WTC11 (cell line): ENCODE results near the gene LZTR1. TPM values are rescaled to one million over a fixed set of nuclear protein-coding genes. Genes with fewer than 3 reads are reported as not detected.
"Not testable (repeated sequence)": the region's sequence is repeated elsewhere in the genome, so short reads cannot be mapped to it uniquely, and the experiment has no call there.

Experiments
- ATAC-seq: fragments of 200-7000 bp; cut with Tn5 transposase; 2 replicates; pipeline ENCODE4 v1.10.0; 2021; ENCODE audit warnings: mild to moderate bottlenecking, moderate library complexity
- CTCF ChIA-PET: fragments of 300-600 bp; sonication (Branson Sonifier 250); formaldehyde crosslinking; loops from one replicate; lab custom pipeline; 2021; ENCODE audit warnings: antibody characterized with exemption; lab: Charles Lee
- POLR2A ChIA-PET: fragments of 350-600 bp; sonication (Branson Sonifier 250); formaldehyde crosslinking; loops from one replicate; lab custom pipeline; 2021; ENCODE audit warnings: antibody characterized with exemption; lab: Charles Lee
- DNase-seq: peaks from one replicate; pipeline ENCODE4 v3.0.0; 2021; ENCODE audit warnings: low spot score
- H3K27ac Mint-ChIP-seq: 2 replicates; pipeline ENCODE4 v1.8.0; 2021; ENCODE audit warnings: mixed read lengths
- H3K27me3 Mint-ChIP-seq: 2 replicates; pipeline ENCODE4 v1.8.0; 2021; ENCODE audit warnings: low read depth, mild to moderate bottlenecking, moderate library complexity, mixed read lengths
- H3K36me3 Mint-ChIP-seq: 2 replicates; pipeline ENCODE4 v1.8.0; 2021; ENCODE audit warnings: mixed read lengths
- H3K4me1 Mint-ChIP-seq: 2 replicates; pipeline ENCODE4 v1.8.0; 2022; ENCODE audit warnings: mixed read lengths
- H3K4me3 Mint-ChIP-seq: 2 replicates; pipeline ENCODE4 v1.8.0; 2021; ENCODE audit warnings: mild to moderate bottlenecking, moderate library complexity, mixed read lengths
- H3K9me3 Mint-ChIP-seq: 2 replicates; pipeline ENCODE4 v1.8.0; 2021; ENCODE audit warnings: mixed read lengths
- ATF1 ChIP-seq: sonication (generic); formaldehyde crosslinking; IDR thresholded peaks from 2 replicates; pipeline ENCODE4 v1.8.1; 2023; ENCODE audit warnings: mild to moderate bottlenecking, moderate library complexity, missing genetic modification reagents
- ELF4 ChIP-seq: sonication (generic); formaldehyde crosslinking; IDR thresholded peaks from 2 replicates; pipeline ENCODE4 v1.8.1; 2022; ENCODE audit warnings: low read depth, mild to moderate bottlenecking, moderate library complexity, missing genetic modification reagents
- FOXJ3 ChIP-seq: sonication (generic); formaldehyde crosslinking; IDR thresholded peaks from 2 replicates; pipeline ENCODE4 v1.9.0; 2021; ENCODE audit warnings: missing genetic modification reagents, mild to moderate bottlenecking, borderline replicate concordance
- FOXP1 ChIP-seq: sonication (generic); formaldehyde crosslinking; IDR thresholded peaks from 2 replicates; pipeline ENCODE4 v1.8.0; 2022; ENCODE audit warnings: missing genetic modification reagents, mild to moderate bottlenecking, moderate library complexity, borderline replicate concordance
- KAT7 ChIP-seq: sonication (generic); formaldehyde crosslinking; IDR thresholded peaks from 2 replicates; pipeline ENCODE4 v1.8.1; 2023; ENCODE audit warnings: missing genetic modification reagents, mild to moderate bottlenecking, borderline replicate concordance
- PRDM15 ChIP-seq: sonication (generic); formaldehyde crosslinking; IDR thresholded peaks from 2 replicates; pipeline ENCODE4 v1.8.0; 2022; ENCODE audit warnings: missing genetic modification reagents
- total RNA-seq: library from RNA; stranded (reverse); gene quantifications from 3 replicates; pipeline ENCODE4 v1.2.3, GENCODE V29; 2021
- TF ChIP-seq, protein P1 (sequence below): fragments of 250-450 bp; sonication (Bioruptor Pico); IDR thresholded peaks from 2 replicates; pipeline ENCODE4 v1.9.0; 2021; ENCODE audit warnings: mild to moderate bottlenecking
- TF ChIP-seq, protein P2 (sequence below): fragments of 200-600 bp; IDR thresholded peaks from 2 replicates; pipeline ENCODE4 v1.8.0; 2022; ENCODE audit warnings: antibody characterized with exemption

Gene LZTR1
- total RNA-seq, 1 experiment from 2014 or later, result 38.3 TPM

DNA sequence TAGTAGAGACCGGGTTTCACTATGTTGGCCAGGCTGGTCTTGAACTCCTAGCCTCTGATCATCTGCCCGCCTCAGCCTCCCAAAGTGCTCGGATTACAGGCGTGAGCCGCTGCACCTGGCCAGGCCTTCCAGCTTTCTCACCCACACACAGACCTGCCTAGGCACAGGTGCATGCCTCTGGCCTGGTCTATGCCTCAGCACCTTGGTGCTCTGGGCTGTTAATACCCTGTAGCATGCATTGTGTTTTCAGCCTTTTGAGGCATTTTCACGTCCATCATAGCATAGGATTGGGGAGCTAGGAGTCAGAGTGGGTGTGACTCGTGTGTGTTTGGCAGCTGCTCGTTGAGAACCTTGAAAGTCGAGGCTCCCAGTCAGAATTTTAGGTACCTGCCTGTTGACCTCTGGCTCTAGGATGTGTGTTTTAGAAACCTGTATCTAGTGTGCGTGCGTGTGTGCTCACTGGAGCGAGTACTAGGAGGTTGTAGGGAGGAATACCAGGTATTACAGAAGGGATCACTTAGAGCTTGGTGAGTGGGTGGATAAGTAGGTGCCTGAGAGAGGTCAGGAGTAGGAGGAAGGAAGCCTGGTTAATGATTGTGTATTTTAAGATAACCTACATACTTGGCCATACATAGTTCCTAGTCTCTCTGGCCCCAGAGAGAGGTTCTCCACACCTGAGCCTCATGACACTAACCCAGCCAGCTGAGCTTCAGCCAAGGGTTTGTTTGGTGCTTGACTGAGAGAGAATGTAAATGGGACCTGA is 44.9 kb upstream of the LZTR1 start (continued):
- TF ChIP-seq FOXP1 (CRISPR knock-in tag), result no peak
- TF ChIP-seq PRDM15 (CRISPR knock-in tag), result no peak
- no peak for TF ChIP-seq FOXJ3 (CRISPR knock-in tag)
- TF ChIP-seq, protein P1, sequence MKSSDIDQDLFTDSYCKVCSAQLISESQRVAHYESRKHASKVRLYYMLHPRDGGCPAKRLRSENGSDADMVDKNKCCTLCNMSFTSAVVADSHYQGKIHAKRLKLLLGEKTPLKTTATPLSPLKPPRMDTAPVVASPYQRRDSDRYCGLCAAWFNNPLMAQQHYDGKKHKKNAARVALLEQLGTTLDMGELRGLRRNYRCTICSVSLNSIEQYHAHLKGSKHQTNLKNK (CRISPR knock-in tag), result no peak

DNA sequence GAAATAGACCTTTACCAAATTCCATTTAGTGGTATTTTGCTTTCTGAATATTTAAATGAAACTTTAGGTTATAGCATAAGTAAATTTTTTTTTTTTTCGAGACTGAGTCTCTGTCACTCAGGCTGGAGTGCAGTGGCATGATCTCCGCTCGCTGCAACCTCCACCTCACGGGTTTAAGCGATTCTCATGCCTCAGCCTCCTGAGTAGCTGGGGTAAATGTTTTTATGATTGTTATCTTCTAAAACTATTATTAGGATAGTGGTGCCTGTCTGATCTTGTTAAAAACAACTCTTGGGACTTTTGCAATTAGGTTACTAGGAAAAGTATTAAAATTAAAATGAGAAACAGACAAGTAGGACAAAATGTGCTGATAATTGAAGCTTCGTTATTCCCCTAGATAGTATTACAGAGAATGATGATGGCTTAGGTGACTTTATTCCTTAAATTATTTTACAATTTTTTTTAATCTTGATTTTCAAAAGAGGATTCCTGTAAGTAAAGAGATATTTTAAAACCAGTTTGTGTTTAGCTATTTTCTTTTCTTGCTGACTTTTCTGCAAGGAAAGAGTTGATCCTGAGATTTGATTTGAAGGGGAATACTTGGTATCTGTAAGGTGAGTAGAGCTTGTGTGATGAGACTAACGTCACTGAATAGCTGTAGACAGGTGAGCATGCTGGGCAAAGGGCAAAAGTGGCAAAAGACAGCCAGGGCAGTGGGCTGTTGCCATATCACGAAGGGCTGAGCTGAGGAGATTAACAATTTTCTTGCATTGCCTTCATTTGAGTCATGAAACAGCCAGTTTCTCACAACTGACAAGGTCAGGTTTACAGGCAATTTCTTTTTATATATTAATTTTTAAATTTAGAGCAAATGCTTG is 44.1 kb upstream of the LZTR1 start:
- H3K4me3 Mint-ChIP-seq, result no peak overlapping the region

GRCh38 chr22:20939457-20940185 is 42.5 kb upstream of the LZTR1 start:
- ATAC-seq, H3K27ac Mint-ChIP-seq, CTCF ChIA-PET, H3K4me3 Mint-ChIP-seq, H3K27me3 Mint-ChIP-seq, DNase-seq, POLR2A ChIA-PET, H3K9me3 Mint-ChIP-seq: not testable (repeated sequence)
- Mint-ChIP-seq H3K4me1 (peaks cover 40% of the 10 kb centered on the region), H3K36me3 (peaks cover 34% of the 10 kb centered on the region)

More for the DNA sequence above, 44.1 kb upstream of the LZTR1 start:
- no peak for ATAC-seq
- POLR2A ChIA-PET, result interaction anchor here (0.6 to 0.9 kb wide), 3 partner anchors 11 to 704 kb away, joined by 3 read pairs; partner anchors contain the start of gene SDF2L1
- peak overlapping the region; percentile 37; the same call in 1 of the 2 replicates for H3K27ac Mint-ChIP-seq
- CTCF ChIA-PET, result interaction anchor here (0.6 to 1.7 kb wide), 7 partner anchors 12 to 1035 kb away, joined by 3 to 7 read pairs (median 3); partner anchors contain the start of gene CRKL
- no peaks in the 10 kb centered on the region for H3K27me3 Mint-ChIP-seq
- H3K36me3 Mint-ChIP-seq, result peaks cover 42% of the 10 kb centered on the region
- peaks cover 40% of the 10 kb centered on the region for H3K4me1 Mint-ChIP-seq
- TF ChIP-seq, protein P2, sequence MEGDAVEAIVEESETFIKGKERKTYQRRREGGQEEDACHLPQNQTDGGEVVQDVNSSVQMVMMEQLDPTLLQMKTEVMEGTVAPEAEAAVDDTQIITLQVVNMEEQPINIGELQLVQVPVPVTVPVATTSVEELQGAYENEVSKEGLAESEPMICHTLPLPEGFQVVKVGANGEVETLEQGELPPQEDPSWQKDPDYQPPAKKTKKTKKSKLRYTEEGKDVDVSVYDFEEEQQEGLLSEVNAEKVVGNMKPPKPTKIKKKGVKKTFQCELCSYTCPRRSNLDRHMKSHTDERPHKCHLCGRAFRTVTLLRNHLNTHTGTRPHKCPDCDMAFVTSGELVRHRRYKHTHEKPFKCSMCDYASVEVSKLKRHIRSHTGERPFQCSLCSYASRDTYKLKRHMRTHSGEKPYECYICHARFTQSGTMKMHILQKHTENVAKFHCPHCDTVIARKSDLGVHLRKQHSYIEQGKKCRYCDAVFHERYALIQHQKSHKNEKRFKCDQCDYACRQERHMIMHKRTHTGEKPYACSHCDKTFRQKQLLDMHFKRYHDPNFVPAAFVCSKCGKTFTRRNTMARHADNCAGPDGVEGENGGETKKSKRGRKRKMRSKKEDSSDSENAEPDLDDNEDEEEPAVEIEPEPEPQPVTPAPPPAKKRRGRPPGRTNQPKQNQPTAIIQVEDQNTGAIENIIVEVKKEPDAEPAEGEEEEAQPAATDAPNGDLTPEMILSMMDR, result no peak
- no peak for TF ChIP-seq KAT7 (CRISPR knock-in tag)
- no peak for TF ChIP-seq ELF4 (CRISPR knock-in tag)
- no peak for TF ChIP-seq ATF1 (CRISPR knock-in tag)
- TF ChIP-seq PRDM15 (CRISPR knock-in tag), result no peak
- no peak for DNase-seq
- no peaks in the 10 kb centered on the region for H3K9me3 Mint-ChIP-seq
